ENCODE data around the gene DAAM1.

The DAAM1 gene

GRCh38 chr14:59155886-59156285 lies 32.6 kb upstream of the DAAM1 start:
- H3K79me2 ChIP-seq (ENCODE audit: low read length): no peaks in the 10 kb centered on the region
- no peaks in the 10 kb centered on the region for H4K20me1 ChIP-seq (ENCODE audit: insufficient read depth, low read length)
- no peak overlapping the region for H2AFZ ChIP-seq (ENCODE audit: low read depth, low read length)
- H3K36me3 ChIP-seq (replicated peaks; ENCODE audit: low read depth, low read length): peaks cover 3% of the 10 kb centered on the region
- no peak overlapping the region for H3K27ac ChIP-seq (ENCODE audit: low read length)
- H3K9me3 ChIP-seq (ENCODE audit: insufficient read depth, low read length): no peaks in the 10 kb centered on the region
- H3K27me3 ChIP-seq (ENCODE audit: low read depth, low read length): peaks cover 15% of the 10 kb centered on the region; the same call in 1 of the 2 replicates
- no peak overlapping the region for H3K9ac ChIP-seq (ENCODE audit: low read length)
- no peak for TF ChIP-seq CTCF (IDR thresholded peaks at IDR 0.05; ENCODE audit: low read depth, low read length)
- TF ChIP-seq EZH2phosphoT487 (IDR thresholded peaks at IDR 0.05; ENCODE audit: low read depth): no peak
- no peak overlapping the region for H3K4me3 ChIP-seq (ENCODE audit: low read length)
- no peak overlapping the region for H3K4me2 ChIP-seq (ENCODE audit: low read length)
- peaks cover 6% of the 10 kb centered on the region for H3K4me1 ChIP-seq (ENCODE audit: low read length)

DNA sequence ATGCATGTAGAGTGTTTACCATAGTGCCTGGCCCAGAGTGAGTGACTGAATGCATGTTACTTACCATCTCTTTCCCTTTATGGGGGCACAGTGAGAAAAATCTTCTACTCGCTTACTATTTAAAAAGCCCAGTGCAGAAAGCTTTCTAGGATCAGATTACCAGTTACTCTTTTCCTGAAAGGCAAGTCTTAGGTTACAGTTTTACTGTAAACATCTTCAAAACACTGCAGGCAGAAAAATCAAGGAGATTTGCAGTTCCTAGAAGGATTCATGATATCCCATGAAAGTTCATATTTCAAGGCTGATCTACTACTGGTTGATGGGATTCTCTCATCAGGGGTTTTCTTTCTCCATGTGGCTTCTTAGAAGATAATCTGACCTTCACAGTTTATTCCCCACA lies 29.3 kb upstream of the DAAM1 start:
- Histone ChIP-seq H4K20me1 (ENCODE audit: insufficient read depth, low read length) (no peaks in the 10 kb centered on the region), H3K4me2 (ENCODE audit: low read length) (no peak overlapping the region), H3K36me3 (replicated peaks; ENCODE audit: low read depth, low read length) (peaks cover 3% of the 10 kb centered on the region), H3K79me2 (ENCODE audit: low read length) (no peaks in the 10 kb centered on the region), H3K4me3 (ENCODE audit: low read length) (no peak overlapping the region), H3K9ac (ENCODE audit: low read length) (no peak overlapping the region), H3K9me3 (ENCODE audit: insufficient read depth, low read length) (no peaks in the 10 kb centered on the region), H3K27me3 (ENCODE audit: low read depth, low read length) (peaks cover 28% of the 10 kb centered on the region), H2AFZ (ENCODE audit: low read depth, low read length) (no peak overlapping the region), H3K4me1 (ENCODE audit: low read length) (peaks cover 9% of the 10 kb centered on the region), H3K27ac (ENCODE audit: low read length) (no peak overlapping the region)
- TF ChIP-seq EZH2phosphoT487 (IDR thresholded peaks at IDR 0.05; ENCODE audit: low read depth) (no peak), CTCF (IDR thresholded peaks at IDR 0.05; ENCODE audit: low read depth, low read length) (no peak)

GRCh38 chr14:59160506-59160905 lies 28.0 kb upstream of the DAAM1 start:
- H3K36me3 ChIP-seq (replicated peaks; ENCODE audit: low read depth, low read length): peaks cover 3% of the 10 kb centered on the region
- H3K79me2 ChIP-seq (ENCODE audit: low read length): no peaks in the 10 kb centered on the region
- no peaks in the 10 kb centered on the region for H4K20me1 ChIP-seq (ENCODE audit: insufficient read depth, low read length)
- TF ChIP-seq EZH2phosphoT487 (IDR thresholded peaks at IDR 0.05; ENCODE audit: low read depth) (no peak), CTCF (IDR thresholded peaks at IDR 0.05; ENCODE audit: low read depth, low read length) (no peak)
- H3K4me1 ChIP-seq (ENCODE audit: low read length): peaks cover 9% of the 10 kb centered on the region
- no peak overlapping the region for H2AFZ ChIP-seq (ENCODE audit: low read depth, low read length)
- H3K27ac ChIP-seq (ENCODE audit: low read length): no peak overlapping the region
- H3K27me3 ChIP-seq (ENCODE audit: low read depth, low read length): peaks cover 28% of the 10 kb centered on the region
- H3K4me2 ChIP-seq (ENCODE audit: low read length): no peak overlapping the region
- no peaks in the 10 kb centered on the region for H3K9me3 ChIP-seq (ENCODE audit: insufficient read depth, low read length)
- no peak overlapping the region for H3K9ac ChIP-seq (ENCODE audit: low read length)
- no peak overlapping the region for H3K4me3 ChIP-seq (ENCODE audit: low read length)

DNA sequence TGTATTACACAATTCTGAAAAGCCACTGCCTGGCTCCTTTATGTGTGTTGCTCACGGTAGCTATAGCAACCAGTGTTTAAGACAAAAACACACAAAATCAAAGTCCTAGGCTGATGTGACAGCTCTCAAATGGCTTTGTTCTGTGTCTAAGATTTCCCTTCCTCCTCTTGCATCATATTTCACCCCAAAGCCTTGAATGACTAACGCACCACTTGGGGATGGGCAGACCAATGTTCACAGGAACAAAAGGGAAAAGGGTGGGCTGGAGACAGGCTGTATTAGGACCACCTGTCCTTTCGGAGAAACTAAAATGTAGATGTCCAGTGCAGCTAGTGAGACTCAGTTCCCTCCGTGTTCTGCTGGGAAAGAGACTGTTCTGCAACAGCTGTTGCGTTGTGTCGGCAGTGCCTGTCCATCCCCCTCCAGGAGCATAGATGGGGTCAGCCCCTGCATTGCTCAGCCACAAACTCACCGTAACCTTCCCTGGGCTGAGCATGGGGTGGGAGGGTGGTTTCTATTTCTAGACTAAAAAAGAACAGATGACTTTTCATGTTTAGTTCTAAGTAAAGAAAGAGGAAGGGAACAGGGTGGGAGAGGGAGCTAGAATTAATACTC lies 26.8 kb upstream of the DAAM1 start:
- Histone ChIP-seq H2AFZ (ENCODE audit: low read depth, low read length) (no peak overlapping the region), H3K4me1 (ENCODE audit: low read length) (peaks cover 15% of the 10 kb centered on the region), H3K4me3 (ENCODE audit: low read length) (peak overlapping the region; percentile 19; the same call in 1 of the 2 replicates), H3K27me3 (ENCODE audit: low read depth, low read length) (peaks cover 24% of the 10 kb centered on the region), H3K9ac (ENCODE audit: low read length) (no peak overlapping the region), H4K20me1 (ENCODE audit: insufficient read depth, low read length) (no peaks in the 10 kb centered on the region), H3K9me3 (ENCODE audit: insufficient read depth, low read length) (no peaks in the 10 kb centered on the region), H3K4me2 (ENCODE audit: low read length) (peak overlapping the region; percentile 26), H3K79me2 (ENCODE audit: low read length) (no peaks in the 10 kb centered on the region), H3K27ac (ENCODE audit: low read length) (no peak overlapping the region), H3K36me3 (replicated peaks; ENCODE audit: low read depth, low read length) (peaks cover 3% of the 10 kb centered on the region)
- no peak for TF ChIP-seq CTCF (IDR thresholded peaks at IDR 0.05; ENCODE audit: low read depth, low read length)
- no peak for TF ChIP-seq EZH2phosphoT487 (IDR thresholded peaks at IDR 0.05; ENCODE audit: low read depth)
